Psoas muscle (tissue), 8 donors: ENCODE measurements around the gene LUC7L3. TPM values are rescaled to one million over a fixed set of nuclear protein-coding genes. Genes with fewer than 3 reads are reported as not detected.

Experiments used
- ATAC-seq, 4 donors: fragments of 200-7000 bp; cut with Tn5 transposase; one replicate each; pipeline ENCODE4 v1.9.1; 2020; ENCODE audit warnings: moderate library complexity in 3 of 4, mild to moderate bottlenecking in 2 of 4
- DNase-seq, 2 donors: peaks; one replicate each; pipeline ENCODE4 v3.0.0-alpha.2; 2020
- H3K27ac ChIP-seq: fragments of 200-600 bp; one replicate; pipeline ENCODE4 v1.8.0; 2022
- H3K27me3 ChIP-seq, 3 donors: fragments of 200-600 bp in 1 of 3; one replicate each; pipeline versions ENCODE4 v1.6.1 to v1.8.0; 2013 to 2022; ENCODE audit warnings: low read length in 2 of 3, mild to moderate bottlenecking in 2 of 3, moderate library complexity in 1 of 3; ENCODE audit not compliant: insufficient read depth in 3 of 3
- H3K36me3 ChIP-seq, 2 donors: fragments of 200-600 bp in 1 of 2; one replicate each; pipeline versions ENCODE4 v1.6.1 to v1.8.0; 2013 to 2022; ENCODE audit warnings: low read depth in 1 of 2, mild to moderate bottlenecking in 1 of 2, moderate library complexity in 1 of 2; ENCODE audit not compliant: insufficient read depth in 1 of 2
- H3K4me1 ChIP-seq: fragments of 200-600 bp; one replicate; pipeline ENCODE4 v1.8.0; 2022
- H3K4me3 ChIP-seq: fragments of 200-600 bp; one replicate; pipeline ENCODE4 v1.8.0; 2022; ENCODE audit warnings: mild to moderate bottlenecking
- H3K9me3 ChIP-seq: fragments of 200-600 bp; one replicate; pipeline ENCODE4 v1.8.0; 2022
- CTCF ChIP-seq: fragments of 200-600 bp; IDR thresholded peaks from one replicate; pipeline ENCODE4 v1.8.0; 2022; ENCODE audit warnings: antibody characterized with exemption
- WGBS, 3 donors: extraction: QIAGEN DNeasy Blood & Tissue Kit; methylation state at CpG; one replicate each; pipeline versions ENCODE4 v1.1.6 to v1.1.7; 2013; 5-methylcytosine and 5-hydroxymethylcytosine counted together
- intact Hi-C, 2 donors: fragments of 100-400 bp; cut with DNase I; formaldehyde crosslinking; loops; one replicate each; pipeline versions ENCODE4 v1.11.0 to v1.14.2; 2022
- polyA plus RNA-seq, 3 donors: library from polyadenylated mRNA; stranded (reverse); fragments of 200-250 nt; gene quantifications; one replicate each; pipeline ENCODE4 v1.2.3, GENCODE V29; 2013
- total RNA-seq, 4 donors: library from RNA; stranded (reverse); fragmentation: NEBNext Ultra II Directional in 2 of 4; extraction: Animal tissue kit (Norgen Biotek cat#: 25700) in 2 of 4; gene quantifications; one replicate each; pipeline versions ENCODE4 v1.2.1 to v1.2.4, GENCODE V29; 2021 to 2023
- donor health status: healthy with polysubstance abuse.
- donor health status: DM: no; HTN: no; CAD: no; lungs with moderate emphysema.
- donor health status: Bipolar disorder and iron deficiency.
- donor health status: healthy.
- donor health status: DM: yes; HTN: yes; CAD: no.
- donor health status: DM: no; HTN: no; CAD: no.
- donor health status: DM: no; HTN: no; CAD: no.
- donor health status: DM: yes; HTN: yes; CAD: no.

The LUC7L3 gene
- total and polyA plus RNA-seq, 7 donors, result 25.4 to 108 (median 49.2) TPM

- ATAC-seq (no peak), DNase-seq (no peak)
- no peaks in the 10 kb centered on the region for H3K27me3 ChIP-seq
- WGBS, 3 donors, result 86 to 90% (median 88%) methylated on average over 2 of the region's 2 CpGs
- H3K9me3 ChIP-seq, result no peaks in the 10 kb centered on the region
- TF ChIP-seq CTCF, result no peak
- no peak overlapping the region for H3K27ac ChIP-seq
- H3K4me1 ChIP-seq, result no peaks in the 10 kb centered on the region
- intact Hi-C loops, result no loop called here
- no peak overlapping the region for H3K4me3 ChIP-seq
- no peaks in the 10 kb centered on the region for H3K36me3 ChIP-seq
These were observed 44.5 kb downstream of the LUC7L3 start for GRCh38 chr17:50763716-50764475.

DNA sequence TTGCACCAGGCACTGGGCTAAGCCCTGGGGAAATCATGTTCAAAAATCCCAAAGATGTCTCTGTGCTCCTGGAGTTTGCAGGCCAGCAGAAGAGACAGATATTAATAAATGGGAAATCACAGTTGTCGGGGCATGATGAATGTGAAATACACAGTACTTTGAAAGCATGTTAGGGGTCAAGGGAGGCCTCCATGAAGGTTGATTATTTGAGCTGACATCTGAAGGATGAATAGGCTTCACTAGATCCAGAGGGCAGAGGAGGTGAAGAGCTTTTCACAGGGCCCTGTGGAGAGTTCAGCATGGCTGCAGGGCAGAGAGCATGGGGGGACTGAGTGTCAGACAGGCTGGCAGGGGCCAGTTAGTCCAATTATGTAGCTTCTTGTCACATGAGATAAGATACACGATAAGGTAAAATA lies 45.3 kb downstream of the LUC7L3 start:
- intact Hi-C loops, result no loop called here
- whole genome bisulfite sequencing, 3 donors, result 61 to 77% (median 62%) methylated on average over 2 of the region's 2 CpGs
- TF ChIP-seq CTCF, result no peak
- Histone ChIP-seq H3K9me3 (no peaks in the 10 kb centered on the region), H3K4me3 (no peak overlapping the region), H3K4me1 (no peaks in the 10 kb centered on the region), H3K36me3 (no peaks in the 10 kb centered on the region), H3K27me3 (no peaks in the 10 kb centered on the region), H3K27ac (no peak overlapping the region)
- ATAC-seq, result no peak
- DNase-seq, result no peak

DNA sequence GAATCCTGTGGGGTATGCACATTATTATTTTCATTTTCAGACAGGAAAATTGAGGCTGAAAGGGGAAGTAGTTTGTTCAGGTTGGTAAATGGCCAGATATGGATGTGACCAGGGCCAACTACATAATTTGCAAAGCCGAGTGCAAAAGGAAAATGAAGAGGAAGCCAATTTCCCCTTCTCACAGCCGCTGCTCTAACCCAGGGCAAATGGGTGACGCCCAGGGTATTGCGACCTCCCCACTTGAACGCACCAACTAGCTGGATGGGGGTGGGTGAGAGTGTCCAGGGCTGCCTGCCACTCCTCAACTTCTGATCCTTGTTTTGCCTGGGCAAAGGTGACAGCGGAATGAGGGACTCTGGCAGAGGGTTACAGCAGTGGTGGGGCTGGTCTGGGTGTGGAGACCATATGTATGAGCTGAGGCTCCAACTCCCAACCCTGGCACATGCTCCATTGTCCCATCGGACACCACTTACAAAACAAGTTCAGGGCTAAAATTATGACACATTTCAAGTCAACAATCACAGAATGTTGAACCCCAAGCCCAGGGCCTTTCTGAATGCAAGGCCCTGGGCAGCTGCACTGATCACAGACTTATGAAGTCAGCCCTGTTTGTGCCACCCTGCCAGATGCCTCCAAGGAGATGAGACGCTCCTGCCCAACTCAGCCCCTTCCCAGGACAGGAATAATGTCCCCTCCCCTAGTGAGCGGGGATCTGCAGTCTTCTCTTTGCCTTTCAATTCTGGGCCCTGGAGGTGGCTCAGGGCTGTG lies 46.2 kb downstream of the LUC7L3 start:
- DNase-seq (peak in 1 of 2 donors; percentile 54), ATAC-seq (peak in 2 of 4 donors; percentile 7 to 29)
- H3K4me1 ChIP-seq, result no peaks in the 10 kb centered on the region
- 45 to 49% (median 46%) methylated on average over 9 of the region's 9 CpGs for WGBS, 3 donors
- intact Hi-C loops, result no loop called here
- no peak overlapping the region for H3K4me3 ChIP-seq
- H3K36me3 ChIP-seq, result no peaks in the 10 kb centered on the region
- H3K27ac ChIP-seq, result no peak overlapping the region
- TF ChIP-seq CTCF, result no peak
- no peaks in the 10 kb centered on the region for H3K27me3 ChIP-seq
- H3K9me3 ChIP-seq, result no peaks in the 10 kb centered on the region

DNA sequence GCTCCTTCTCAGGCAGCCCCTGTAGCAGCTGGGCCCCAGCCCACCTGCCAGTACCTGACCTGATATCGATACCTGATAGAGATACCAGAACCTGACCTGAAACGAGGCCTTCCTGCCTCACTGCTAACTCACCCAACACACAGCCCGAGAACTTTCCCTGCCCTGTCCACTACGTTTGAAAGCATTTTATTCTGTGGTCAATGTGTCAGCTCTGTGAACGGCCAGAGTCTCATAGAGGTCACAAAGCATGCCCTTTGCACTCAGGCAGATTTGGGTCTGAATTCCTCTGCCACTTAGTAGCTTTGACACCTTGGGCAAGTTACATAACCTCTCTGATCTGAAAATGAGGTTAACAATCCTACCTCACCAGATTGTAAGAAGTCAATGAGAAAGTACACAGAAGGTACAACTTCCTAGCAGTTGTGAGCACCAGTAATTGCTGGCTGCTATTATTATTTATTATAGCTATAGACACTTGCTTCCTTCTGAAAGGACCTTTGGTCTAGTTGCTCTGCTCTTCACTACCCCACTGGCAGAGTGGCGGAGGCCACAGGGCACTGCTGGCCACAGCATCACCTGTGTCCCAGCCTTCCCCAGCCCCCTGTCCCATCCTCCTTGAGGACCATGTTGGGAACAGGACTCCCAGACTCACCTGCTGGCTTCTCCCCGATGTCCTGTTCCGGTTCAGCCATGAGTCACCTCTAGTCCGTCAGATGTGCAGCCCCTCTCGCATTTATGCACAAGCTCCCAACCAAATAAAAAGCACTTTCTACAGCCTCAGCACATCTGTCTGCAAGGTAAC lies 47.0 kb downstream of the LUC7L3 start:
- no peaks in the 10 kb centered on the region for H3K9me3 ChIP-seq
- TF ChIP-seq CTCF, result no peak
- 85 to 90% (median 89%) methylated on average over 10 of the region's 10 CpGs for WGBS, 3 donors
- no peaks in the 10 kb centered on the region for H3K36me3 ChIP-seq
- H3K27ac ChIP-seq, result no peak overlapping the region
- H3K4me3 ChIP-seq, result no peak overlapping the region
- no peaks in the 10 kb centered on the region for H3K4me1 ChIP-seq
- intact Hi-C loops, result no loop called here
- no peaks in the 10 kb centered on the region for H3K27me3 ChIP-seq
- no peak for ATAC-seq
- peak in 1 of 2 donors; percentile 31 for DNase-seq
